Lower leg skin (tissue), 4 donors: ENCODE measurements around the gene PDK4. TPM values are rescaled to one million over a fixed set of nuclear protein-coding genes. Genes with fewer than 3 reads are reported as not detected.
"Not testable (repeated sequence)": the region's sequence is repeated elsewhere in the genome, so short reads cannot be mapped to it uniquely, and the experiment has no call there.

Experiments
- DNase-seq, 2 donors: peaks; one replicate each; pipeline ENCODE4 v3.0.0-alpha.2; 2019; ENCODE audit warnings: low spot score in 2 of 2
- H3K4me3 ChIP-seq: fragments of 200-600 bp; sonication (generic); 2 replicates; pipeline ENCODE4 v1.5.1; 2017; ENCODE audit warnings: mild to moderate bottlenecking, low read depth; ENCODE audit not compliant: poor library complexity, severe bottlenecking
- CTCF ChIP-seq, 3 donors: fragments of 450-650 bp; IDR thresholded peaks; one replicate each; pipeline ENCODE4 v1.5.1; 2016; ENCODE audit warnings: antibody characterized with exemption in 3 of 3, mild to moderate bottlenecking in 3 of 3, moderate library complexity in 2 of 3
- POLR2A ChIP-seq, 2 donors: fragments of 450-650 bp; IDR thresholded peaks; one replicate each; pipeline ENCODE4 v1.6.1; 2016 to 2017; ENCODE audit warnings: antibody characterized with exemption in 2 of 2, mild to moderate bottlenecking in 1 of 2, moderate library complexity in 1 of 2
- WGBS, 2 donors: methylation state at CpG; one replicate each; pipeline ENCODE4 v1.1.5; 2018; 5-methylcytosine and 5-hydroxymethylcytosine counted together
- intact Hi-C: fragments of 100-400 bp; cut with DNase I; formaldehyde crosslinking; loops from one replicate; pipeline ENCODE4 v1.15.0; 2023; ENCODE audit warnings: low total_unique reads
- total RNA-seq, 4 donors: library from RNA; depleted of rRNA; stranded (reverse); fragments of >200 nt; gene quantifications; one replicate each; pipeline ENCODE4 v1.1.0, GENCODE V29; 2016

Gene PDK4
- total RNA-seq, 4 donors from 2014 or later: 64.3 to 1,085 (median 625) TPM

GRCh38 chr7:95558864-95559263 is 37.5 kb downstream of the PDK4 start:
- 80 to 83% methylated on average over 3 of the region's 3 CpGs for WGBS, 2 donors
- no peak for DNase-seq
- no peak for TF ChIP-seq CTCF (IDR thresholded peaks at IDR 0.05)
- no peak for TF ChIP-seq POLR2A (IDR thresholded peaks at IDR 0.05)
- intact Hi-C loops: no loop called here
- H3K4me3 ChIP-seq: no peak overlapping the region

GRCh38 chr7:95556777-95557176 is 39.5 kb downstream of the PDK4 start:
- TF ChIP-seq POLR2A (IDR thresholded peaks at IDR 0.05) (no peak), CTCF (IDR thresholded peaks at IDR 0.05) (no peak)
- DNase-seq: no peak
- WGBS, 2 donors: 86 to 90% methylated on average over 2 of the region's 2 CpGs
- H3K4me3 ChIP-seq: no peak overlapping the region
- intact Hi-C loops: no loop called here

GRCh38 chr7:95553939-95554338 is 42.4 kb downstream of the PDK4 start:
- 76 to 82% methylated on average over 2 of the region's 2 CpGs for WGBS, 2 donors
- intact Hi-C loops: no loop called here
- DNase-seq: no peak
- TF ChIP-seq CTCF (IDR thresholded peaks at IDR 0.05): no peak
- TF ChIP-seq POLR2A (IDR thresholded peaks at IDR 0.05): no peak
- no peak overlapping the region for H3K4me3 ChIP-seq

- WGBS, 2 donors: 84 to 89% methylated on average over 14 to 44 of the region's 45 CpGs
- H3K4me3 ChIP-seq, intact Hi-C loops: not testable (repeated sequence)
- peak in 1 of 2 donors; percentile 78 for DNase-seq
Observed at GRCh38 chr7:95552010-95552926, 44.0 kb downstream of the PDK4 start.

GRCh38 chr7:95550546-95550945 is 45.8 kb downstream of the PDK4 start:
- WGBS, 2 donors: 25 to 41% methylated on average over 4 of the region's 4 CpGs
- no peak for TF ChIP-seq POLR2A (IDR thresholded peaks at IDR 0.05)
- no peak for TF ChIP-seq CTCF (IDR thresholded peaks at IDR 0.05)
- intact Hi-C loops: no loop called here
- DNase-seq: no peak
- no peak overlapping the region for H3K4me3 ChIP-seq

GRCh38 chr7:95549818-95550529 is 46.3 kb downstream of the PDK4 start:
- 8 to 11% methylated on average over 6 of the region's 6 CpGs for WGBS, 2 donors
- intact Hi-C loops: no loop called here
- TF ChIP-seq CTCF (IDR thresholded peaks at IDR 0.05) (no peak), POLR2A (IDR thresholded peaks at IDR 0.05) (no peak)
- no peak overlapping the region for H3K4me3 ChIP-seq
- DNase-seq: peak; percentile 97 to 98
